Activated effector memory CD4-positive, alpha-beta T cell treated with anti-CD3 and anti-CD28 coated beads, Interleukin-2, amount 50 U/mL, for 16 hours (primary cell): ENCODE measurements around the gene ARHGAP18.
A peak's percentile ranks its signal among the peaks of the same experiment; 100 is the strongest.
"Not testable (repeated sequence)": the region's sequence is repeated elsewhere in the genome, so short reads cannot be mapped to it uniquely, and the experiment has no call there.

ENCODE experiments used
- DNase-seq: peaks from one replicate; pipeline ENCODE4 v3.0.0-alpha.2; 2020

Gene ARHGAP18

GRCh38 chr6:129574605-129575004 lies 135.4 kb downstream of the ARHGAP18 start:
- DNase-seq: not testable (repeated sequence)

GRCh38 chr6:129570929-129571328 lies 139.0 kb downstream of the ARHGAP18 start:
- not testable (repeated sequence) for DNase-seq

- no peak for DNase-seq
Measured at GRCh38 chr6:129568015-129568414, 142.0 kb downstream of the ARHGAP18 start.

- DNase-seq: peak; percentile 63
Measured at GRCh38 chr6:129567374-129567773, 142.6 kb downstream of the ARHGAP18 start.

- no peak for DNase-seq
Measured at GRCh38 chr6:129565811-129566210, 144.2 kb downstream of the ARHGAP18 start.

GRCh38 chr6:129565366-129565765 lies 144.6 kb downstream of the ARHGAP18 start:
- no peak for DNase-seq

GRCh38 chr6:129558248-129558647 lies 151.7 kb downstream of the ARHGAP18 start:
- no peak for DNase-seq

GRCh38 chr6:129555206-129555832 lies 154.7 kb downstream of the ARHGAP18 start:
- DNase-seq: no peak

- DNase-seq: no peak
Measured at GRCh38 chr6:129552413-129552812, 157.6 kb downstream of the ARHGAP18 start.

- no peak for DNase-seq
Measured at GRCh38 chr6:129551486-129551885, 158.5 kb downstream of the ARHGAP18 start.

GRCh38 chr6:129546702-129547101 lies 163.3 kb downstream of the ARHGAP18 start:
- no peak for DNase-seq

- DNase-seq: no peak
Measured at GRCh38 chr6:129544892-129545612, 164.9 kb downstream of the ARHGAP18 start.

GRCh38 chr6:129543981-129544380 lies 166.0 kb downstream of the ARHGAP18 start:
- DNase-seq: no peak

- no peak for DNase-seq
Measured at GRCh38 chr6:129542705-129543104, 167.3 kb downstream of the ARHGAP18 start.

GRCh38 chr6:129539032-129539431 lies 170.9 kb downstream of the ARHGAP18 start:
- DNase-seq: no peak

- no peak for DNase-seq
Measured at GRCh38 chr6:129536271-129536670, 173.7 kb downstream of the ARHGAP18 start.

GRCh38 chr6:129534926-129535325 lies 175.1 kb downstream of the ARHGAP18 start:
- no peak for DNase-seq
